Measurements from ENCODE around the gene ARMCX4. TPM values are rescaled to one million over a fixed set of nuclear protein-coding genes. Genes with fewer than 3 reads are reported as not detected.

The ARMCX4 gene
- total and polyA plus RNA-seq, 9 of the 15 experiments (the other 6 are each of a cell fraction or from before 2014, with no cell fraction given), result 0.11 TPM; not detected in 8

Other genes with a start within 250 kb of the ARMCX4 start
Only the 7 nearest of the 10 such genes appear.
- 10.0 and 10.9 TPM in 2 replicates for gene TIMM8A, start 136.7 kb upstream of the ARMCX4 start, total RNA-seq (2014; rRNA removed)
- 32.4 and 33.2 TPM in 2 replicates for gene TIMM8A, start 136.7 kb upstream of the ARMCX4 start, total RNA-seq (2014; rRNA removed; fragmentation: Illumina TruSeq; extraction: Trizol)
- gene TIMM8A, start 136.7 kb upstream of the ARMCX4 start, total RNA-seq (2015; rRNA removed; fragmentation: Illumina TruSeq; extraction: Trizol), result 23.1 and 23.3 TPM in 2 replicates
- gene TIMM8A, start 136.7 kb upstream of the ARMCX4 start, total RNA-seq (2021), result 46.2 and 48.8 TPM in 2 replicates
- gene TIMM8A, start 136.7 kb upstream of the ARMCX4 start, polyA plus RNA-seq (2011; rRNA removed), result 24.6 and 32.1 TPM in 2 replicates
- gene TIMM8A, start 136.7 kb upstream of the ARMCX4 start, polyA plus RNA-seq (2014; fragmentation: Illumina TruSeq; extraction: Trizol), result 38.2 and 44.4 TPM in 2 replicates
- gene TIMM8A, start 136.7 kb upstream of the ARMCX4 start, polyA plus RNA-seq (2014; fragmentation: Nextera tagmentation; extraction: Ambion mirVana), result 100 to 1,000 TPM; 132 TPM
- 41.1 and 47.6 TPM in 2 replicates for gene TIMM8A, start 136.7 kb upstream of the ARMCX4 start, polyA plus RNA-seq (2014; rRNA removed)
- gene BTK, start 99.3 kb upstream of the ARMCX4 start, total RNA-seq (2014; rRNA removed), result 35.4 and 39.9 TPM in 2 replicates
- gene BTK, start 99.3 kb upstream of the ARMCX4 start, total RNA-seq (2014; rRNA removed; fragmentation: Illumina TruSeq; extraction: Trizol), result 67.5 and 78.1 TPM in 2 replicates
- 57.0 and 59.0 TPM in 2 replicates for gene BTK, start 99.3 kb upstream of the ARMCX4 start, total RNA-seq (2015; rRNA removed; fragmentation: Illumina TruSeq; extraction: Trizol)
- gene BTK, start 99.3 kb upstream of the ARMCX4 start, total RNA-seq (2021), result 46.8 and 59.3 TPM in 2 replicates
- gene BTK, start 99.3 kb upstream of the ARMCX4 start, polyA plus RNA-seq (2011; rRNA removed), result 87.2 and 93.4 TPM in 2 replicates
- gene BTK, start 99.3 kb upstream of the ARMCX4 start, polyA plus RNA-seq (2014; fragmentation: Illumina TruSeq; extraction: Trizol), result 78.0 and 82.4 TPM in 2 replicates
- gene BTK, start 99.3 kb upstream of the ARMCX4 start, polyA plus RNA-seq (2014; fragmentation: Nextera tagmentation; extraction: Ambion mirVana), result 10 to 100 TPM; 14.9 to 76.4 TPM
- gene BTK, start 99.3 kb upstream of the ARMCX4 start, polyA plus RNA-seq (2014; rRNA removed), result 65.2 TPM in 2 replicates
- 1,374 and 2,621 TPM in 2 replicates for gene RPL36A, start 94.4 kb upstream of the ARMCX4 start, total RNA-seq (2014; rRNA removed)
- gene RPL36A, start 94.4 kb upstream of the ARMCX4 start, total RNA-seq (2014; rRNA removed; fragmentation: Illumina TruSeq; extraction: Trizol), result 3,520 and 3,818 TPM in 2 replicates
- 3,031 and 3,209 TPM in 2 replicates for gene RPL36A, start 94.4 kb upstream of the ARMCX4 start, total RNA-seq (2015; rRNA removed; fragmentation: Illumina TruSeq; extraction: Trizol)
- gene RPL36A, start 94.4 kb upstream of the ARMCX4 start, total RNA-seq (2021), result 412 and 461 TPM in 2 replicates
- 4,008 and 4,383 TPM in 2 replicates for gene RPL36A, start 94.4 kb upstream of the ARMCX4 start, polyA plus RNA-seq (2011; rRNA removed)
- gene RPL36A, start 94.4 kb upstream of the ARMCX4 start, polyA plus RNA-seq (2014; fragmentation: Illumina TruSeq; extraction: Trizol), result 3,410 and 3,967 TPM in 2 replicates
- gene RPL36A, start 94.4 kb upstream of the ARMCX4 start, polyA plus RNA-seq (2014; fragmentation: Nextera tagmentation; extraction: Ambion mirVana), result 1,000 to 10,000 TPM; 2,383 to 2,855 TPM
- 4,212 and 4,539 TPM in 2 replicates for gene RPL36A, start 94.4 kb upstream of the ARMCX4 start, polyA plus RNA-seq (2014; rRNA removed)
- 41.7 and 46.5 TPM in 2 replicates for gene GLA, start 77.5 kb upstream of the ARMCX4 start, total RNA-seq (2014; rRNA removed)
- 68.9 and 75.2 TPM in 2 replicates for gene GLA, start 77.5 kb upstream of the ARMCX4 start, total RNA-seq (2014; rRNA removed; fragmentation: Illumina TruSeq; extraction: Trizol)
- 54.2 and 57.2 TPM in 2 replicates for gene GLA, start 77.5 kb upstream of the ARMCX4 start, total RNA-seq (2015; rRNA removed; fragmentation: Illumina TruSeq; extraction: Trizol)
- gene GLA, start 77.5 kb upstream of the ARMCX4 start, total RNA-seq (2021), result 54.0 and 56.5 TPM in 2 replicates
- gene GLA, start 77.5 kb upstream of the ARMCX4 start, polyA plus RNA-seq (2011; rRNA removed), result 101 and 118 TPM in 2 replicates
- 65.2 and 73.8 TPM in 2 replicates for gene GLA, start 77.5 kb upstream of the ARMCX4 start, polyA plus RNA-seq (2014; fragmentation: Illumina TruSeq; extraction: Trizol)
- 100 to 1,000 TPM; 137 to 146 TPM for gene GLA, start 77.5 kb upstream of the ARMCX4 start, polyA plus RNA-seq (2014; fragmentation: Nextera tagmentation; extraction: Ambion mirVana)
- 72.9 and 77.0 TPM in 2 replicates for gene GLA, start 77.5 kb upstream of the ARMCX4 start, polyA plus RNA-seq (2014; rRNA removed)
- gene HNRNPH2, start 77.2 kb upstream of the ARMCX4 start, total RNA-seq (2014; rRNA removed), result 40.0 and 42.1 TPM in 2 replicates
- gene HNRNPH2, start 77.2 kb upstream of the ARMCX4 start, total RNA-seq (2014; rRNA removed; fragmentation: Illumina TruSeq; extraction: Trizol), result 71.9 and 82.2 TPM in 2 replicates
- gene HNRNPH2, start 77.2 kb upstream of the ARMCX4 start, total RNA-seq (2015; rRNA removed; fragmentation: Illumina TruSeq; extraction: Trizol), result 64.8 and 67.2 TPM in 2 replicates
- 37.7 and 43.0 TPM in 2 replicates for gene HNRNPH2, start 77.2 kb upstream of the ARMCX4 start, total RNA-seq (2021)
- gene HNRNPH2, start 77.2 kb upstream of the ARMCX4 start, polyA plus RNA-seq (2011; rRNA removed), result 35.0 and 59.7 TPM in 2 replicates
- gene HNRNPH2, start 77.2 kb upstream of the ARMCX4 start, polyA plus RNA-seq (2014; fragmentation: Illumina TruSeq; extraction: Trizol), result 68.1 and 69.5 TPM in 2 replicates
- 100 to 1,000 TPM in 1 of 2 experiments, 10 to 100 TPM in 1; 60.3 to 130 TPM for gene HNRNPH2, start 77.2 kb upstream of the ARMCX4 start, polyA plus RNA-seq (2014; fragmentation: Nextera tagmentation; extraction: Ambion mirVana)
- 58.2 and 60.6 TPM in 2 replicates for gene HNRNPH2, start 77.2 kb upstream of the ARMCX4 start, polyA plus RNA-seq (2014; rRNA removed)
- 0.64 and 0.69 TPM in 2 replicates for gene ARMCX1, start 65.1 kb downstream of the ARMCX4 start, total RNA-seq (2014; rRNA removed)
- gene ARMCX1, start 65.1 kb downstream of the ARMCX4 start, total RNA-seq (2014; rRNA removed; fragmentation: Illumina TruSeq; extraction: Trizol), result 0.38 and 0.58 TPM in 2 replicates
- gene ARMCX1, start 65.1 kb downstream of the ARMCX4 start, total RNA-seq (2015; rRNA removed; fragmentation: Illumina TruSeq; extraction: Trizol), result 0.51 and 0.53 TPM in 2 replicates
- gene ARMCX1, start 65.1 kb downstream of the ARMCX4 start, total RNA-seq (2021), result 0.38 and 0.44 TPM in 2 replicates
- gene ARMCX1, start 65.1 kb downstream of the ARMCX4 start, polyA plus RNA-seq (2011; rRNA removed), result 0.10 and 0.32 TPM in 2 replicates
- 0.54 and 0.62 TPM in 2 replicates for gene ARMCX1, start 65.1 kb downstream of the ARMCX4 start, polyA plus RNA-seq (2014; fragmentation: Illumina TruSeq; extraction: Trizol)
- under 1 TPM; 0.13 to 0.17 TPM for gene ARMCX1, start 65.1 kb downstream of the ARMCX4 start, polyA plus RNA-seq (2014; fragmentation: Nextera tagmentation; extraction: Ambion mirVana)
- gene ARMCX1, start 65.1 kb downstream of the ARMCX4 start, polyA plus RNA-seq (2014; rRNA removed), result 0.53 and 0.70 TPM in 2 replicates
- gene ARMCX6, start 132.5 kb downstream of the ARMCX4 start, total RNA-seq (2014; rRNA removed), result 15.4 and 20.9 TPM in 2 replicates
- 18.7 and 22.8 TPM in 2 replicates for gene ARMCX6, start 132.5 kb downstream of the ARMCX4 start, total RNA-seq (2014; rRNA removed; fragmentation: Illumina TruSeq; extraction: Trizol)
- gene ARMCX6, start 132.5 kb downstream of the ARMCX4 start, total RNA-seq (2015; rRNA removed; fragmentation: Illumina TruSeq; extraction: Trizol), result 17.6 and 22.1 TPM in 2 replicates
- gene ARMCX6, start 132.5 kb downstream of the ARMCX4 start, total RNA-seq (2021), result 23.3 and 24.1 TPM in 2 replicates
- 29.2 and 32.9 TPM in 2 replicates for gene ARMCX6, start 132.5 kb downstream of the ARMCX4 start, polyA plus RNA-seq (2011; rRNA removed)
- gene ARMCX6, start 132.5 kb downstream of the ARMCX4 start, polyA plus RNA-seq (2014; fragmentation: Illumina TruSeq; extraction: Trizol), result 36.3 and 38.0 TPM in 2 replicates
- gene ARMCX6, start 132.5 kb downstream of the ARMCX4 start, polyA plus RNA-seq (2014; fragmentation: Nextera tagmentation; extraction: Ambion mirVana), result 10 to 100 TPM; 39.6 to 41.2 TPM
- gene ARMCX6, start 132.5 kb downstream of the ARMCX4 start, polyA plus RNA-seq (2014; rRNA removed), result 24.6 and 34.3 TPM in 2 replicates

All from K562 (cell line).